ENCODE results near the gene LRRC4C. TPM values are rescaled to one million over a fixed set of nuclear protein-coding genes. Genes with fewer than 3 reads are reported as not detected.

Gene LRRC4C
- total RNA-seq, 1 experiment from 2014 or later = 0.13 TPM

DNA sequence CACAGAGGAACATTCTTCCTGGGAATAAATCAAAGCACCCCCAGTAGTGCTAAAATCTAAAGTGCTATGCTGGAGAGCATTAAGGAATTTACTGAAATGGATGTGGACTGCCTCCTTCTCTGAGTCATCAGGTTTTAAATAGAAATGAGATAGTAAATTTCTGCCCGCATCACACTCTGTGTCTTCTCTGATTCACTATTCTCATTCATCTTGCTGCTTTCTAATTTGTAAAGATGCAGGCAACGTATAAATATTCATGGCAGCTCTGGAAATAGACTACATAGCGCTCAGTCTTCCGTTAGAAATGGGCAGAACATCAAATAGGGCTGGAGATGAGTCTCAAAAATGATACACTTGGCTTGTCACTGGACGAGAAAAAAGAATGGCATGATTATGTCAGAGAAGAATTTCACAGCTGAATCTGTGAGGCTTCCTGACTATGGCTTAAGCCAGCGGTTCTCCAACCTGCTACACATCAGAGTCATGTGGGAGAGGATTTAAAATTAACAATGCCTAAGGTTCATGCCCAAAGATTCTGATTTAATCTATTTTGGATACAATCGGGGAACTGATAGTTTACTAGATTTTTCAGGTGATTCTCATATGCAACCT, 178.2 kb downstream of the LRRC4C start:
- Mint-ChIP-seq H3K4me3 (no peak overlapping the region), H3K27me3 (ENCODE audit: low read depth) (no peaks in the 10 kb centered on the region)

More for the DNA sequence above, 178.2 kb downstream of the LRRC4C start:
- WGBS (ENCODE audit: extremely low coverage, insufficient read length, low lambda C conversion rate) = no CpG with 5 or more reads among the region's 7 CpGs
- Mint-ChIP-seq H3K27ac (no peak overlapping the region), H3K36me3 (ENCODE audit: insufficient read depth in 1 of 3, low read depth in 3 of 3) (no peaks in the 10 kb centered on the region), H3K9me3 (no peaks in the 10 kb centered on the region), H3K4me1 (peaks cover 4 to 15% of the 10 kb centered on the region in 2 experiments; a peak in 3 of 4 replicates)
- no peak overlapping the region for H2BK20ac ChIP-seq (ENCODE audit: low read depth, low read length, poor library complexity, severe bottlenecking)
- H2BK12ac ChIP-seq (ENCODE audit: insufficient read length, low read depth, low read length) = no peak overlapping the region
- H4K5ac ChIP-seq (ENCODE audit: insufficient read length, low read depth, low read length) = no peak overlapping the region
- H3K79me1 ChIP-seq (ENCODE audit: insufficient read depth, low read depth, low read length, poor library complexity, severe bottlenecking) = no peaks in the 10 kb centered on the region
- no peak overlapping the region for H3K23ac ChIP-seq (ENCODE audit: insufficient read length, low read depth, low read length)
- no peak overlapping the region for H3K4ac ChIP-seq (ENCODE audit: low read depth, low read length)
- no peaks in the 10 kb centered on the region for H3K79me2 ChIP-seq (ENCODE audit: insufficient read depth, low read length)
- no peak overlapping the region for H2AFZ ChIP-seq (ENCODE audit: low read length)
- TF ChIP-seq, protein P1, sequence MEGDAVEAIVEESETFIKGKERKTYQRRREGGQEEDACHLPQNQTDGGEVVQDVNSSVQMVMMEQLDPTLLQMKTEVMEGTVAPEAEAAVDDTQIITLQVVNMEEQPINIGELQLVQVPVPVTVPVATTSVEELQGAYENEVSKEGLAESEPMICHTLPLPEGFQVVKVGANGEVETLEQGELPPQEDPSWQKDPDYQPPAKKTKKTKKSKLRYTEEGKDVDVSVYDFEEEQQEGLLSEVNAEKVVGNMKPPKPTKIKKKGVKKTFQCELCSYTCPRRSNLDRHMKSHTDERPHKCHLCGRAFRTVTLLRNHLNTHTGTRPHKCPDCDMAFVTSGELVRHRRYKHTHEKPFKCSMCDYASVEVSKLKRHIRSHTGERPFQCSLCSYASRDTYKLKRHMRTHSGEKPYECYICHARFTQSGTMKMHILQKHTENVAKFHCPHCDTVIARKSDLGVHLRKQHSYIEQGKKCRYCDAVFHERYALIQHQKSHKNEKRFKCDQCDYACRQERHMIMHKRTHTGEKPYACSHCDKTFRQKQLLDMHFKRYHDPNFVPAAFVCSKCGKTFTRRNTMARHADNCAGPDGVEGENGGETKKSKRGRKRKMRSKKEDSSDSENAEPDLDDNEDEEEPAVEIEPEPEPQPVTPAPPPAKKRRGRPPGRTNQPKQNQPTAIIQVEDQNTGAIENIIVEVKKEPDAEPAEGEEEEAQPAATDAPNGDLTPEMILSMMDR (conservative IDR thresholded peaks at IDR 0.05) = no peak
- no peak overlapping the region for H3K14ac ChIP-seq (ENCODE audit: insufficient read depth, low read length)
- no peak overlapping the region for H2BK15ac ChIP-seq (ENCODE audit: low read depth, low read length)
- no peak overlapping the region for H3K4me2 ChIP-seq (ENCODE audit: insufficient read depth, insufficient read length, low read length)
- H3K23me2 ChIP-seq (ENCODE audit: insufficient read length, low read depth, low read length, poor library complexity, severe bottlenecking) = no peaks in the 10 kb centered on the region
- no peak overlapping the region for H3K27ac ChIP-seq (ENCODE audit: insufficient read length, low read depth, low read length)
- H2BK120ac ChIP-seq (ENCODE audit: low read depth, low read length, poor library complexity, severe bottlenecking) = no peak overlapping the region
- no peaks in the 10 kb centered on the region for H3K27me3 ChIP-seq (ENCODE audit: insufficient read depth, low read length)
- H4K91ac ChIP-seq (ENCODE audit: insufficient read length, low read depth, low read length) = no peak overlapping the region
- H3K9me3 ChIP-seq (ENCODE audit: control insufficient read depth, low read depth, low read length) = no peaks in the 10 kb centered on the region
- no peak for DNase-seq
- no peaks in the 10 kb centered on the region for H4K20me1 ChIP-seq (ENCODE audit: control insufficient read depth, insufficient read depth, insufficient read length)
- no peak overlapping the region for H4K8ac ChIP-seq (replicated peaks; ENCODE audit: insufficient read length, low read depth, low read length)
- no peak overlapping the region for H3K9ac ChIP-seq (ENCODE audit: extremely low read depth, insufficient read length, low read length)
- no peak overlapping the region for H3K18ac ChIP-seq (ENCODE audit: insufficient read length, low read depth, low read length)
- no peak overlapping the region for H3T11ph ChIP-seq (ENCODE audit: low read length)
- H3K4me1 ChIP-seq (ENCODE audit: insufficient read depth, low read length) = no peaks in the 10 kb centered on the region
- no peak overlapping the region for H2AK5ac ChIP-seq (ENCODE audit: insufficient read length, low read length)
- no peak overlapping the region for H2BK5ac ChIP-seq (ENCODE audit: insufficient read length, low read length)
- no peak overlapping the region for H3K56ac ChIP-seq (ENCODE audit: insufficient read length, low read depth, low read length)

All from H9 (cell line).